ACC112 (cell line): ENCODE data around the gene EML4.

ENCODE experiments used
- H2AFZ ChIP-seq: fragments of 200-600 bp; sonication (generic); one replicate; pipeline ENCODE4 v1.6.0; 2017; ENCODE audit warnings: antibody characterized with exemption, low read length; ENCODE audit not compliant: unreplicated experiment
- H3K27ac ChIP-seq: fragments of 200-600 bp; sonication (generic); 2 replicates; pipeline ENCODE4 v1.5.1; 2014; ENCODE audit warnings: low read depth, mild to moderate bottlenecking, antibody characterized with exemption, low read length, moderate library complexity
- H3K27me3 ChIP-seq: fragments of 200-600 bp; sonication (generic); 2 replicates; pipeline ENCODE4 v1.6.1; 2014; ENCODE audit warnings: mild to moderate bottlenecking, antibody characterized with exemption, low read length, moderate library complexity, mixed read lengths; ENCODE audit not compliant: insufficient read depth
- H3K36me3 ChIP-seq: fragments of 200-600 bp; sonication (generic); 2 replicates; pipeline ENCODE4 v1.6.1; 2016; ENCODE audit warnings: mild to moderate bottlenecking, antibody characterized with exemption, low read length, moderate library complexity, mixed read lengths; ENCODE audit not compliant: insufficient read depth
- H3K4me1 ChIP-seq: fragments of 200-600 bp; sonication (generic); one replicate; pipeline ENCODE4 v1.6.1; 2016; ENCODE audit warnings: low read length, mixed read lengths; ENCODE audit not compliant: insufficient read depth, unreplicated experiment, control insufficient read depth
- H3K4me3 ChIP-seq: fragments of 200-600 bp; sonication (generic); 2 replicates; pipeline ENCODE4 v1.5.1; 2014; ENCODE audit warnings: mild to moderate bottlenecking, low read depth, low read length
- H3K79me2 ChIP-seq: fragments of 200-600 bp; sonication (generic); one replicate; pipeline ENCODE4 v1.6.0; 2016; ENCODE audit warnings: low read length; ENCODE audit not compliant: control insufficient read depth, unreplicated experiment, insufficient read depth

EML4 gene

DNA sequence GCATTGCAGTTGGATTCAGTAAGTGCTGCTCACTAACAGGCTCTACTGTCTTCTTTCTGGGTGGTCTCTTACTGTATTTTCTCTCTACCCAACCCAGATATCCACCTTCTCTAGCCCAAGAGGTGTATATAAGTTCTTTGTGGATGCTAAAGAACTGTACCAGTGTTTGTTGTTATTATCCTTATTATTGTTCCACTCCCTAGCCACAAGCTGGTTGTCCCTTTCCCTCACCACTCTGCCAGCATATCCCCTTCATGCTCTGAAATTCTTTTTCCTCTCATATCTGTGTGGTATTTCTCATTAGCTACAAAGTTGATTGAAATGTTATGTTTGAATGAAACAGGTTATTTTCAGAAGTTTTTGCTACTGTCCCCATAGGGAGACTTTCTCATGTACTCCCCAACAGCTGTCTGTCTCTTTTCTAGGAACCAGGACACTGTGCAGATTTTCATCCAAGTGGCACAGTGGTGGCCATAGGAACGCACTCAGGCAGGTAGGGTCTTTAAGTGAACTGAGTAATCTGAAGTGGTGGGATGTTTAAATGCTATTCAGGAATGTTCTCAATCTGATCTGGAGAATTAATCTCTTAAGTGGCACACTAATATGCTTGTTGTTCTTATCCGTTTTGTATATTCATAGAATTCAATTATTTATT lies 135.0 kb downstream of the EML4 start:
- Histone ChIP-seq H3K36me3 (peaks cover 25% of the 10 kb centered on the region), H3K27ac (no peak overlapping the region), H3K79me2 (no peaks in the 10 kb centered on the region)

DNA sequence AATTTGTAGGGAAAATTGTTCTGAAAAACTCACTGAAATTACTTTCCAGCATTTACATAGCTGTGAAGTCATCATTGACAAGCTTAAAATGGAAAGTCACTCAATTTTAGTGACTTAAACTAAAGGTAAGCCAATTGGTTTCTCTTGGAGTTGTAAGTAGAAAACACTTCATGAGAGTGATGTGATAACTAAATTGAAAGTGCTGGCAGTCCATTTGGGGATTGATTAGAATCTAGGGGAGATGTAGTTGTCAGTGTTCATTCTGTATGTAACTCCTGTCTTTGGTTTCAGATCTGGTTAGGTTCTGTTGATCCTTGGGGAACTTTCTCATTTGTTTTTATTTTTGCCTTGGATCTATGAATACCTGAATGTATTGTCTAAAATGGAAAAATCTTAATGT lies 138.0 kb downstream of the EML4 start:
- Histone ChIP-seq H3K36me3 (peaks cover 14% of the 10 kb centered on the region), H2AFZ (no peak overlapping the region), H3K27ac (no peak overlapping the region)

More for the DNA sequence above, 135.0 kb downstream of the EML4 start:
- no peak overlapping the region for H3K4me3 ChIP-seq
- no peaks in the 10 kb centered on the region for H3K27me3 ChIP-seq
- no peak overlapping the region for H2AFZ ChIP-seq
- H3K4me1 ChIP-seq, result no peaks in the 10 kb centered on the region

DNA sequence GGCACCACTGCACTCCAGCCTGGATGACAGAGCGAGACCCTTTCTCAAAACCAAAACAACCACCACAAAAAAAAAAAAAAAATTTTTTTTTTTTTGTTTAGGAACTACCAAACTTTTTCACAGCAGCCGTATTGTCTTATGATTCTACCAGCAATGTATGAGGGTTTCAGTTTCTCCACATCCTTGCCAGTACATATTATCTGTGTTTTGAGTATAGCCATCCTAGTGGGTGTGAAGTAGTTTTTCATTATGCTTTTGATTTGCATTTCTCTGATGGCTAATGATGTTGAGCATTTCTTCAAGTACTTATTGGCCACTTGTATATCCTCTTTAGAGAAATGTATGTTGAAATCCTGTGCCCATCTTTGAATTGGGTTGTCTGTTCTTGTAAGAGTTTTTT lies 140.2 kb downstream of the EML4 start:
- Histone ChIP-seq H3K27ac (no peak overlapping the region), H2AFZ (no peak overlapping the region), H3K4me1 (peaks cover 3% of the 10 kb centered on the region), H3K79me2 (no peaks in the 10 kb centered on the region), H3K4me3 (no peak overlapping the region), H3K27me3 (no peaks in the 10 kb centered on the region), H3K36me3 (peaks cover 7% of the 10 kb centered on the region; the same call in 1 of the 2 replicates)

More for the DNA sequence above, 138.0 kb downstream of the EML4 start:
- no peaks in the 10 kb centered on the region for H3K4me1 ChIP-seq
- no peak overlapping the region for H3K4me3 ChIP-seq
- H3K27me3 ChIP-seq, result no peaks in the 10 kb centered on the region
- H3K79me2 ChIP-seq, result no peaks in the 10 kb centered on the region

DNA sequence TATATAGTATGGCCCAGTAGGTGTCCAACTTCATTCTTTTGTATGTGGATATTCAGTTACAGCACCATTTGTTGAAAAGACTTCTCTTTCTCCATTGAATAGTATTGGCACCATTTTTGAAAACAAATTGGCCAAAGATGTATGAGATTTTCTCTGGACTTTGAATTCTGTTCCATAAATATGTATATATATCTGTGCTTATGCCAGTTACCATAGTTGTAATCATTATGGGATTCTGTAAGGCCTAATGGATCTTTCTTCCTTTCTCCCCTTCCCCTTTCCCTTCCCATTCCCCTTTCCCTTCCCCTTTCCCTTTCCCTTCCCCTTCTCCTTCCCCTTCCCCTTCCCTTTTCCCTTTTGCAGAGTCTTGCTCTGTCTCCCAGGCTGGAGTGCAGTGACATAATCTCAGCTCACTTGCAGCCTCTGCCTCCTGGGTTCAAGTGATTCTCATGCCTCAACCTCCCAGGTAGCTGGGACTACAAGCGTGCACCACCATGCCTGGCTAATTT lies 140.9 kb downstream of the EML4 start:
- H3K4me1 ChIP-seq, result peaks cover 10% of the 10 kb centered on the region
- H2AFZ ChIP-seq, result no peak overlapping the region
- no peaks in the 10 kb centered on the region for H3K79me2 ChIP-seq
- no peaks in the 10 kb centered on the region for H3K27me3 ChIP-seq
- H3K4me3 ChIP-seq, result no peak overlapping the region
- no peak overlapping the region for H3K27ac ChIP-seq
- peaks cover 5% of the 10 kb centered on the region; the same call in 1 of the 2 replicates for H3K36me3 ChIP-seq

GRCh38 chr2:42312106-42312505 lies 143.0 kb downstream of the EML4 start:
- no peak overlapping the region for H3K4me3 ChIP-seq
- no peaks in the 10 kb centered on the region for H3K27me3 ChIP-seq
- H3K79me2 ChIP-seq, result no peaks in the 10 kb centered on the region
- peaks cover 8% of the 10 kb centered on the region for H3K36me3 ChIP-seq
- H3K4me1 ChIP-seq, result peaks cover 19% of the 10 kb centered on the region
- no peak overlapping the region for H3K27ac ChIP-seq
- no peak overlapping the region for H2AFZ ChIP-seq

GRCh38 chr2:42314892-42315468 lies 145.8 kb downstream of the EML4 start:
- peak overlapping the region; percentile 16; the same call in 1 of the 2 replicates for H3K4me3 ChIP-seq
- no peaks in the 10 kb centered on the region for H3K79me2 ChIP-seq
- H3K36me3 ChIP-seq, result peaks cover 20% of the 10 kb centered on the region
- H2AFZ ChIP-seq, result peak overlapping the region; percentile 6
- peak overlapping the region; percentile 85 for H3K27ac ChIP-seq
- no peaks in the 10 kb centered on the region for H3K27me3 ChIP-seq
- H3K4me1 ChIP-seq, result peaks cover 19% of the 10 kb centered on the region

GRCh38 chr2:42315844-42316470 lies 146.8 kb downstream of the EML4 start:
- Histone ChIP-seq H3K27me3 (no peaks in the 10 kb centered on the region), H3K36me3 (peaks cover 26% of the 10 kb centered on the region), H3K4me3 (no peak overlapping the region), H3K4me1 (peaks cover 19% of the 10 kb centered on the region), H2AFZ (no peak overlapping the region), H3K27ac (peak overlapping the region; percentile 85), H3K79me2 (no peaks in the 10 kb centered on the region)

GRCh38 chr2:42316910-42317309 lies 147.8 kb downstream of the EML4 start:
- Histone ChIP-seq H3K36me3 (peaks cover 26% of the 10 kb centered on the region), H3K27ac (no peak overlapping the region), H3K27me3 (no peaks in the 10 kb centered on the region), H3K79me2 (no peaks in the 10 kb centered on the region), H3K4me3 (no peak overlapping the region), H2AFZ (no peak overlapping the region), H3K4me1 (peaks cover 19% of the 10 kb centered on the region)

DNA sequence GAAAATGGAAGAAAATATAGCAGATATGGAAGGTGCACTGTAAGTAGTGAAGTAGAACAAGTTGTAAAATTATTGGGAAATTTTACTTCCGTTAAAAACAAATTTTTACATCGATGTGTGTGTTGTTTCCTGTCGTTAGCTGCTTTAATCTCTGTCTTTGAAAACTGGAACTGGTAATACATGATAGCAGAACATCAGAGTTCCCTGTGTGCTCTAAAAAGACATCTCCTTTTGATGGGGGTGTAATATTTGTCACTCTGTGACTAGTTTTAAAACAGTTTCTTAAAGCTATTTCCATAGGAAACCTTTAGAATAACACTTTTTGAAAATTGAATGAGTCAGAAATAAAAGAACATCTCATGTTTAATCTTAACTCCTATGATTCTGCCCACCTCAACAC lies 148.3 kb downstream of the EML4 start:
- Histone ChIP-seq H3K79me2 (no peaks in the 10 kb centered on the region), H3K27ac (no peak overlapping the region), H3K27me3 (no peaks in the 10 kb centered on the region), H2AFZ (no peak overlapping the region), H3K4me3 (no peak overlapping the region), H3K36me3 (peaks cover 26% of the 10 kb centered on the region), H3K4me1 (peaks cover 19% of the 10 kb centered on the region)

DNA sequence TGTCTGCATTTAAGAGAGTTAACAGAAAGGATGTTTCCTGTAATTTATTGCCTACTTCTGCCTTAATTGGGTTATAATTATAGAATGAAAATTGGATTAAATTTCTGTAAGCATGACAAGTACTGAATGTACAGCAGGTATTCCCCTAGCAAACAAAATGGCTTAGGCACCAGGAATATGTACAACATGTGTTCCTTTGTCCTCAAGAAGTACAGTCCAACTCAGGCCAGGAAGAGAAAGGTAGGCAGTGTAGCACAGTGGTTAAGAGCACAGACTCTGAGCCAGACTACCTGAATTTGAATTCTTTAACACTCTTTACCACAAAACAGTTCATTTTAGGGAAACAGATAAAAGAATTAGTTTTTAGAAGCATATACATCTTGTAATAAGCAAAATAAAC lies 148.8 kb downstream of the EML4 start:
- H3K4me1 ChIP-seq, result peaks cover 19% of the 10 kb centered on the region
- H3K27ac ChIP-seq, result no peak overlapping the region
- no peaks in the 10 kb centered on the region for H3K79me2 ChIP-seq
- H3K4me3 ChIP-seq, result no peak overlapping the region
- H3K27me3 ChIP-seq, result no peaks in the 10 kb centered on the region
- no peak overlapping the region for H2AFZ ChIP-seq
- peaks cover 26% of the 10 kb centered on the region for H3K36me3 ChIP-seq
